ENCODE data around the gene PIK3CD. TPM values are rescaled to one million over a fixed set of nuclear protein-coding genes. Genes with fewer than 3 reads are reported as not detected.
"Not testable (repeated sequence)": the region's sequence is repeated elsewhere in the genome, so short reads cannot be mapped to it uniquely, and the experiment has no call there.

The PIK3CD gene
- total and polyA plus RNA-seq, 5 experiments from 2014 or later = 56.8 to 343 (median 166) TPM

GRCh38 chr1:9696793-9697192, 45.3 kb downstream of the PIK3CD start:
- ATAC-seq (peak in 1 of 2 donors; percentile 30), DNase-seq (peak in 1 of 10 donors; percentile 2)
- no peaks in the 10 kb centered on the region for H3K9me3 Mint-ChIP-seq
- POLR2A ChIA-PET = interaction anchor here (0.6 to 46.6 kb wide), 9 partner anchors 9 to 90 kb away, joined by 3 to 1258 read pairs (median 3); partner anchors contain the start of gene PIK3CD
- no peaks in the 10 kb centered on the region for H3K27me3 Mint-ChIP-seq
- H3K36me3 Mint-ChIP-seq = peaks cover 3 to 81% (median 11%) of the 10 kb centered on the region in 3 donors
- peak overlapping the region in 7 of 10 donors; percentile 14 to 88 (median 53) for H3K27ac Mint-ChIP-seq
- H3K4me1 Mint-ChIP-seq = peaks cover 36 to 77% (median 75%) of the 10 kb centered on the region in 4 donors
- peak overlapping the region in 1 of 10 donors; percentile 10 for H3K4me3 Mint-ChIP-seq

GRCh38 chr1:9699361-9699760, 47.8 kb downstream of the PIK3CD start:
- DNase-seq (no peak), ATAC-seq (no peak)
- H3K9me3 Mint-ChIP-seq = no peaks in the 10 kb centered on the region
- peak overlapping the region in 8 of 10 donors; percentile 14 to 71 (median 41) for H3K4me3 Mint-ChIP-seq
- POLR2A ChIA-PET = interaction anchor here (1.4 to 46.6 kb wide), 4 partner anchors 9 to 44 kb away, joined by 5 to 1258 read pairs (median 7); no protein-coding TSS in a partner anchor
- no peaks in the 10 kb centered on the region for H3K27me3 Mint-ChIP-seq
- peaks cover 37 to 81% (median 76%) of the 10 kb centered on the region in 4 donors for H3K4me1 Mint-ChIP-seq
- peak overlapping the region; percentile 24 to 92 (median 80) for H3K27ac Mint-ChIP-seq
- H3K36me3 Mint-ChIP-seq = peaks cover 10 to 81% (median 12%) of the 10 kb centered on the region in 3 donors

GRCh38 chr1:9700340-9700739, 48.8 kb downstream of the PIK3CD start:
- H3K27ac Mint-ChIP-seq = peak overlapping the region in 9 of 10 donors; percentile 71 to 92 (median 85)

GRCh38 chr1:9701665-9702064, 50.1 kb downstream of the PIK3CD start:
- no peaks in the 10 kb centered on the region for H3K27me3 Mint-ChIP-seq
- POLR2A ChIA-PET = interaction anchor here (1.7 to 46.6 kb wide), 4 partner anchors 11 to 72 kb away, joined by 5 to 1258 read pairs (median 414); partner anchors contain the start of gene PIK3CD

More at GRCh38 chr1:9700340-9700739, 48.8 kb downstream of the PIK3CD start:
- peaks cover 32 to 81% (median 75%) of the 10 kb centered on the region in 4 donors for H3K4me1 Mint-ChIP-seq
- no peaks in the 10 kb centered on the region for H3K27me3 Mint-ChIP-seq
- no peaks in the 10 kb centered on the region for H3K9me3 Mint-ChIP-seq
- H3K36me3 Mint-ChIP-seq = peaks cover 10 to 79% (median 12%) of the 10 kb centered on the region in 3 donors
- ATAC-seq (no peak), DNase-seq (peak in 1 of 10 donors; percentile 60)
- POLR2A ChIA-PET = interaction anchor here (0.6 to 46.6 kb wide), 5 partner anchors 9 to 70 kb away, joined by 3 to 1258 read pairs (median 4); no protein-coding TSS in a partner anchor
- peak overlapping the region in 2 of 10 donors; percentile 3 to 39 for H3K4me3 Mint-ChIP-seq

GRCh38 chr1:9703165-9703509, 51.6 kb downstream of the PIK3CD start:
- peak overlapping the region in 9 of 10 donors; percentile 1 to 82 (median 59) for H3K4me3 Mint-ChIP-seq
- H3K9me3 Mint-ChIP-seq = no peaks in the 10 kb centered on the region
- POLR2A ChIA-PET = interaction anchor here (0.9 to 46.6 kb wide), 7 partner anchors 15 to 76 kb away, joined by 4 to 1258 read pairs (median 6); partner anchors contain the start of gene PIK3CD
- H3K36me3 Mint-ChIP-seq = peaks cover 10 to 84% (median 12%) of the 10 kb centered on the region in 3 donors
- DNase-seq (peak in 1 of 10 donors; percentile 8), ATAC-seq (no peak)
- H3K27ac Mint-ChIP-seq = peak overlapping the region; percentile 69 to 92 (median 88)
- H3K4me1 Mint-ChIP-seq = peaks cover 33 to 91% (median 84%) of the 10 kb centered on the region in 4 donors
- H3K27me3 Mint-ChIP-seq = no peaks in the 10 kb centered on the region

More at GRCh38 chr1:9701665-9702064, 50.1 kb downstream of the PIK3CD start:
- Mint-ChIP-seq H3K27ac (peak overlapping the region in 8 of 10 donors; percentile 75 to 92 (median 84)), H3K4me1 (peaks cover 31 to 88% (median 80%) of the 10 kb centered on the region in 4 donors), H3K9me3 (no peaks in the 10 kb centered on the region), H3K4me3 (peak overlapping the region in 4 of 10 donors; percentile 8 to 45 (median 28)), H3K36me3 (peaks cover 10 to 83% (median 12%) of the 10 kb centered on the region in 3 donors)
- ATAC-seq (peak in 1 of 2 donors; percentile 7), DNase-seq (no peak)

- H3K9me3 Mint-ChIP-seq = no peaks in the 10 kb centered on the region
- ATAC-seq (no peak), DNase-seq (no peak)
- H3K27ac Mint-ChIP-seq = peak overlapping the region; percentile 69 to 92 (median 88)
- H3K27me3 Mint-ChIP-seq = no peaks in the 10 kb centered on the region
- peaks cover 10 to 81% (median 10%) of the 10 kb centered on the region in 3 donors for H3K36me3 Mint-ChIP-seq
- H3K4me1 Mint-ChIP-seq = peaks cover 29 to 86% (median 81%) of the 10 kb centered on the region in 4 donors
- peak overlapping the region; percentile 34 to 82 (median 62) for H3K4me3 Mint-ChIP-seq
- POLR2A ChIA-PET = interaction anchor here (1.2 to 46.6 kb wide), 5 partner anchors 12 to 77 kb away, joined by 4 to 1258 read pairs (median 7); partner anchors contain the start of gene PIK3CD
Measured at GRCh38 chr1:9703681-9704080, 52.1 kb downstream of the PIK3CD start.

GRCh38 chr1:9705337-9706093, 54.0 kb downstream of the PIK3CD start:
- no peaks in the 10 kb centered on the region for H3K27me3 Mint-ChIP-seq
- peak in 1 of 10 donors; percentile 15 for DNase-seq
- peak overlapping the region in 9 of 10 donors; percentile 42 to 71 (median 59) for H3K4me3 Mint-ChIP-seq
- peaks cover 27 to 83% (median 77%) of the 10 kb centered on the region in 4 donors for H3K4me1 Mint-ChIP-seq
- peaks cover 7 to 79% (median 13%) of the 10 kb centered on the region in 3 donors for H3K36me3 Mint-ChIP-seq
- peak overlapping the region; percentile 13 to 92 (median 74) for H3K27ac Mint-ChIP-seq
- H3K9me3 Mint-ChIP-seq = no peaks in the 10 kb centered on the region
- POLR2A ChIA-PET = interaction anchor here (0.7 to 46.6 kb wide), 7 partner anchors 6 to 321 kb away, joined by 3 to 1258 read pairs (median 6); partner anchors contain the start of gene PIK3CD
- ATAC-seq = no peak

GRCh38 chr1:9706178-9706577, 54.6 kb downstream of the PIK3CD start:
- Mint-ChIP-seq H3K4me1 (peaks cover 20 to 83% (median 73%) of the 10 kb centered on the region in 4 donors), H3K36me3 (peaks cover 7 to 79% (median 16%) of the 10 kb centered on the region in 3 donors), H3K9me3 (no peaks in the 10 kb centered on the region), H3K27me3 (no peaks in the 10 kb centered on the region), H3K27ac (peak overlapping the region in 9 of 10 donors; percentile 5 to 92 (median 80)), H3K4me3 (peak overlapping the region in 5 of 10 donors; percentile 15 to 34 (median 28))
- no peak for ATAC-seq
- peak in 1 of 10 donors; percentile 10 for DNase-seq
- POLR2A ChIA-PET = interaction anchor here (21.7 to 46.6 kb wide), 3 partner anchors 7 to 48 kb away, joined by 811 to 1258 read pairs (median 1258); partner anchors contain the start of gene PIK3CD

GRCh38 chr1:9710037-9710436, 58.5 kb downstream of the PIK3CD start:
- Mint-ChIP-seq H3K27ac (peak overlapping the region; percentile 49 to 91 (median 86)), H3K27me3 (no peaks in the 10 kb centered on the region), H3K36me3 (peaks cover 0 to 75% (median 24%) of the 10 kb centered on the region in 3 donors), H3K4me1 (peaks cover 16 to 77% (median 69%) of the 10 kb centered on the region in 4 donors), H3K4me3 (peak overlapping the region in 5 of 10 donors; percentile 5 to 77 (median 45)), H3K9me3 (no peaks in the 10 kb centered on the region)
- no peak for ATAC-seq
- POLR2A ChIA-PET = interaction anchor here (0.6 to 46.6 kb wide), 6 partner anchors 10 to 82 kb away, joined by 3 to 1258 read pairs (median 415); partner anchors contain the start of gene PIK3CD
- no peak for DNase-seq

- H3K4me1 Mint-ChIP-seq = peaks cover 17 to 73% (median 65%) of the 10 kb centered on the region in 4 donors
- H3K9me3 Mint-ChIP-seq = no peaks in the 10 kb centered on the region
- POLR2A ChIA-PET = interaction anchor here (1.0 to 46.6 kb wide), 5 partner anchors 12 to 84 kb away, joined by 3 to 1258 read pairs (median 1172); partner anchors contain the start of gene PIK3CD
- H3K4me3 Mint-ChIP-seq = peak overlapping the region in 7 of 10 donors; percentile 14 to 50 (median 24)
- peak overlapping the region; percentile 71 to 93 (median 86) for H3K27ac Mint-ChIP-seq
- H3K36me3 Mint-ChIP-seq = peaks cover 0 to 76% (median 27%) of the 10 kb centered on the region in 3 donors
- ATAC-seq = peak; percentile 2 to 27
- DNase-seq = no peak
- H3K27me3 Mint-ChIP-seq = no peaks in the 10 kb centered on the region
Measured at GRCh38 chr1:9711466-9712020, 60.0 kb downstream of the PIK3CD start.

- Mint-ChIP-seq H3K4me1 (peaks cover 20 to 73% (median 67%) of the 10 kb centered on the region in 4 donors), H3K36me3 (peaks cover 5 to 80% (median 35%) of the 10 kb centered on the region in 3 donors), H3K4me3 (peak overlapping the region in 9 of 10 donors; percentile 10 to 72 (median 41)), H3K27ac (peak overlapping the region; percentile 71 to 94 (median 84))
- not testable (repeated sequence) for DNase-seq, H3K27me3 Mint-ChIP-seq, H3K9me3 Mint-ChIP-seq, ATAC-seq
- POLR2A ChIA-PET = interaction anchor here (1.0 to 46.6 kb wide), 6 partner anchors 12 to 85 kb away, joined by 3 to 1258 read pairs (median 992); partner anchors contain the start of gene PIK3CD
Measured at GRCh38 chr1:9712767-9713166, 61.2 kb downstream of the PIK3CD start.

Data from naive thymus-derived CD8-positive, alpha-beta T cell (primary cell).